ENCODE data around the gene DCUN1D2.

DNA sequence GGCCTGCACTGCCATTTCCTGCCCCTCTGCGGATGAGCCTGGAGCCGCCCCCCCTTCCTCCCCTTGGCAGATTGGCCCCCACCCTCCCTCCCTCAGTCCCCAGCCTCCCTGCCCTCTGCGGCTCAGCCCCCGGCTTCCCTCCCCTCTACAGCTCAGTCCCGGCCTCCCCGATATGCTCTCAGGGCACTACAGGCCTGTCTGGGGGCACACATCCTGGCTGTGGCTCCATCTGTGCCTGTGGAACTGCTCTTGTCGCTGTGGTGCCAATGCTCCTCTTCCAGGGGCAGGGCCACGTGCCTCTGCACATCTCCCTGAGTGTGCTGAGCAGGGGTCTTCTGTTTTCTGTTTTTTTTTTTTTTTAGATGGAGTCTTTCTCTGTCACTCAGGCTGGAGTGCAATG lies 76.2 kb downstream of the DCUN1D2 start:
- TF ChIP-seq POLR2AphosphoS5 (IDR thresholded peaks at IDR 0.05; ENCODE audit: low read depth, low read length) (no peak), POLR2A (IDR thresholded peaks at IDR 0.05; ENCODE audit: low read depth, low read length) (no peak), POU2F2 (IDR thresholded peaks at IDR 0.05; ENCODE audit: low read depth, low read length) (no peak)
